D341Med (cell line): ENCODE results near the gene ENO2.
A peak's percentile ranks its signal among the peaks of the same experiment; 100 is the strongest.

Experiments used
- DNase-seq: peaks from one replicate; pipeline ENCODE4 v3.0.0; 2012; ENCODE audit warnings: low spot score

ENO2 gene

DNA sequence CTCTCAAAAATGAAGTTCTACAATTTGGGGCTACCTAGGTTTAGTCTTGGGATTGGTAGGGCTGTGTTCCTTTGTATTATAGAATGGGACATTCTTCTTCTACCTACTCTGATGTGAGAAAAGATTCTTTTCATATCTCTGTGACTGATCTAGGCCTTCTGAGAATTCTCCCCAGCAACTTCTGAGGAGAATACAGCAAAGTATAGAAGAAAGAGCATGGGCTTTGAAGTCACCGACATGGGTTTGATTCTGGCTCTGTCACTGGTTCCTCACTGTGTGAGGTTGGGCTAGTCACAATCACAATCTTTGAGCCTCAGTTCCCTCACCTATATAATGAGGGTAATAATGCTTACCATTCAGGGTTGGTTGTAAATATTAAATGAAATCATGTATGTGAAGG is 18.4 kb downstream of the ENO2 start:
- no peak for DNase-seq

- DNase-seq = no peak
Observed at GRCh38 chr12:6934110-6934509, 19.7 kb downstream of the ENO2 start.

GRCh38 chr12:6935371-6936193 is 21.2 kb downstream of the ENO2 start:
- DNase-seq = no peak

DNA sequence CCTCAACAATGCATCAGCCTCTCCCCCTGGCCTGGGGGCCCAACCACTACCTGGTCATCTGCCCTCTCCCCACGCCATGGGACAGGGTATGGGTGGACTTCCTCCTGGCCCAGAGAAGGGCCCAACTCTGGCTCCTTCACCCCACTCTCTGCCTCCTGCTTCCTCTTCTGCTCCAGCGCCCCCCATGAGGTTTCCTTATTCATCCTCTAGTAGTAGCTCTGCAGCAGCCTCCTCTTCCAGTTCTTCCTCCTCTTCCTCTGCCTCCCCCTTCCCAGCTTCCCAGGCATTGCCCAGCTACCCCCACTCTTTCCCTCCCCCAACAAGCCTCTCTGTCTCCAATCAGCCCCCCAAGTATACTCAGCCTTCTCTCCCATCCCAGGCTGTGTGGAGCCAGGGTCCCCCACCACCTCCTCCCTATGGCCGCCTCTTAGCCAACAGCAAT is 21.8 kb downstream of the ENO2 start:
- no peak for DNase-seq

- DNase-seq = no peak
Observed at GRCh38 chr12:6936636-6937480, 22.5 kb downstream of the ENO2 start.

GRCh38 chr12:6937481-6938352 is 23.3 kb downstream of the ENO2 start:
- peak; percentile 93 for DNase-seq

GRCh38 chr12:6938353-6939190 is 24.2 kb downstream of the ENO2 start:
- no peak for DNase-seq

DNA sequence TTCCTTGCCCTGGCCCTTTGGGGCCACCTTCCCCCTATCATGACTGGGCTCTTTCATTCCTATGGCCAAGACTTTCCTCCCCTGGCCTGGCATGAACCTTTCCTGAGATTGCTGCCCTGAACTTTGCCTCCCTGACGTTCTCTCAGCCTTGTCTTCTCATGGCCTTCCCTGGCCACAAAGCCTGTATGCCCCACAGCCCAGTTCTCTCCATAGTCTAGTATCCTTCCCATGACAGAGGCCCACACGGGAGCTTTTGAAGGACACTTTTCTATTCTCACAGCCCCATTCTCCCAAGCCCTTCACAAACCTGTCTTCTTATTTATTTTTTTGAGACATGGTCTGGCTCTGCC is 24.8 kb downstream of the ENO2 start:
- DNase-seq = no peak

DNA sequence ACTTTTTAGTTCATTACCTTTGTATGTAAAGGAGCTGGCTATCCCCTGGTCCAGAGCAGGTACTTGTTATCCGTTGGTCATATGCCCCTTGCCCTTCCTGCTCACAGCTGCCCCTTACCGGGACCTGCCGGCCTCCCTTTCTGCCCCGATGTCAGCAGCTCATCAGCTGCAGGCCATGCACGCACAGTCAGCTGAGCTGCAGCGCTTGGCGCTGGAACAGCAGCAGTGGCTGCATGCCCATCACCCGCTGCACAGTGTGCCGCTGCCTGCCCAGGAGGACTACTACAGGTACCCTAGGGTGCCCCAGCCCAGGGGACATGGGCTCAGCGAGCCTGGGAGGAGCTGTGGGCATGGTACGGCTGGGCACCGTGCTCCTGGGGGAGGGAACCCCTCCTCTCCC is 26.9 kb downstream of the ENO2 start:
- no peak for DNase-seq

DNA sequence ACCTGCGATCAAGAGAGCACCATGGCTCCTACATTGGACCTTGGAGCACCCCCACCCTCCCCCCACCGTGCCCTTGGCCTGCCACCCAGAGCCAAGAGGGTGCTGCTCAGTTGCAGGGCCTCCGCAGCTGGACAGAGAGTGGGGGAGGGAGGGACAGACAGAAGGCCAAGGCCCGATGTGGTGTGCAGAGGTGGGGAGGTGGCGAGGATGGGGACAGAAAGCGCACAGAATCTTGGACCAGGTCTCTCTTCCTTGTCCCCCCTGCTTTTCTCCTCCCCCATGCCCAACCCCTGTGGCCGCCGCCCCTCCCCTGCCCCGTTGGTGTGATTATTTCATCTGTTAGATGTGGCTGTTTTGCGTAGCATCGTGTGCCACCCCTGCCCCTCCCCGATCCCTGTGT is 27.4 kb downstream of the ENO2 start:
- DNase-seq = no peak

- DNase-seq = no peak
Observed at GRCh38 chr12:6942331-6942665, 27.9 kb downstream of the ENO2 start.

DNA sequence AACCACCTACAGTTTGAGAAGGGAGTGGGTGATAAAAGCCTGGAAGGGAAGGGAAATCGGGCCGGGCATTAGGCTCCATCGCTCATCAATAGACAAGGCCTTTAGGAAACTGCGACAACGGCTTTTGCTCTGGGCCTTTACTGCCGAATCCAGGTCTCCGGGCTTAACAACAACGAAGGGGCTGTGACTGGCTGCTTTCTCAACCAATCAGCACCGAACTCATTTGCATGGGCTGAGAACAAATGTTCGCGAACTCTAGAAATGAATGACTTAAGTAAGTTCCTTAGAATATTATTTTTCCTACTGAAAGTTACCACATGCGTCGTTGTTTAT is 29.0 kb downstream of the ENO2 start:
- DNase-seq = peak; percentile 89

- peak; percentile 86 for DNase-seq
Observed at GRCh38 chr12:6943722-6944380, 29.5 kb downstream of the ENO2 start, which contains the start of the genes C12orf57 and RNU7-1. Gene C12orf57 (plus strand): TSS chr12:6944022. CDS start chr12:6944122, 100 bp downstream. Gene RNU7-1 (plus strand): TSS chr12:6943816.

DNA sequence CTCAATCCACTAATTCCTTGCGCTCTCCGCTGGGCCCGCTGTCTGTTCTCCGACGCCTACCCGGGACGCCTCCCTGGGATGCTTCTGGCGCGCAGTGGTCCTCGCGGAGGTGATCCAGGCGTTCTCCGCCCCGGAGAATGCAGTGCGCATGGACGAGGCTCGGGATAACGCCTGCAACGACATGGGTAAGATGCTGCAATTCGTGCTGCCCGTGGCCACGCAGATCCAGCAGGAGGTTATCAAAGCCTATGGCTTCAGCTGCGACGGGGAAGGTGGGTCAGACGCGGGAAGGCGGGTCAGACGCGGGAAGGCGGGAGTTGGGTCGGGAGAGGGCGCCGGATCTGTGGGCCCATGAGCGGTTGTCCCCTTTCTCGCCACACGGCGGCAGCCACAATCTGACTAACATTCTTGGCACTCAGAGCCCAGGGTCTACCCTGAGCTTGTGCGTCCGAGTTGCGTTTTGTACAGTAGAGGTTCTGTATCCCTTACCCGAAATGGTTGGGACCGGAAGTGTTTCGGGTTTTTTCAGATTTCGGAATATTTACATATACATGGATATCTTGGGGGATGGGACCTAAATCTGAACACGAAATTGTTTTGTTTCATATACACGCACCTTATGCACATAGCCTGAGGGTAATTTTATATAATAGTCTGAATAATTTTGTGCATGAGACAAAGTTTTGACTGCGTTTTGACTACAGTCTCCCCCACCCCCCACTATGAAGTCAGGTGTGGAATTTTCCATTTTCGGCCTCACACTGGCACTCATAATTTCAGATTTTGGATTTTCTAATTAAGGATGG is 30.2 kb downstream of the ENO2 start:
- peak; percentile 85 for DNase-seq

DNA sequence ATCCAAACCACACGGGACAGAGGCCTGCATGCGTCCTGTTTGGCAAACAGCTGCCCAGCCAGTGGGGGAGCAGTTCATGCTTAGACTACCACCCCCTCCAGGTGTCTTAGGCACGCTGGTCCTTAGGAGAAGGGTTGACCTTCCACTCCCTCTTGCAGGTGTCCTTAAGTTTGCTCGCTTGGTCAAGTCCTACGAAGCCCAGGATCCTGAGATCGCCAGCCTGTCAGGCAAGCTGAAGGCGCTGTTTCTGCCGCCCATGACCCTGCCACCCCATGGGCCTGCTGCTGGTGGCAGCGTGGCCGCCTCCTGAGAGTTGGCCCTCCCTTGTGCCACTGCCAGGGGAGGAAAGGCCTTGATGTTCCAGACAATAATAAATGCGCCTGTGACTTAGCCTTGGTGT is 31.2 kb downstream of the ENO2 start:
- DNase-seq = no peak

- no peak for DNase-seq
Observed at GRCh38 chr12:6946033-6946919, 31.9 kb downstream of the ENO2 start.

GRCh38 chr12:6946920-6947374 is 32.6 kb downstream of the ENO2 start:
- DNase-seq = no peak

DNA sequence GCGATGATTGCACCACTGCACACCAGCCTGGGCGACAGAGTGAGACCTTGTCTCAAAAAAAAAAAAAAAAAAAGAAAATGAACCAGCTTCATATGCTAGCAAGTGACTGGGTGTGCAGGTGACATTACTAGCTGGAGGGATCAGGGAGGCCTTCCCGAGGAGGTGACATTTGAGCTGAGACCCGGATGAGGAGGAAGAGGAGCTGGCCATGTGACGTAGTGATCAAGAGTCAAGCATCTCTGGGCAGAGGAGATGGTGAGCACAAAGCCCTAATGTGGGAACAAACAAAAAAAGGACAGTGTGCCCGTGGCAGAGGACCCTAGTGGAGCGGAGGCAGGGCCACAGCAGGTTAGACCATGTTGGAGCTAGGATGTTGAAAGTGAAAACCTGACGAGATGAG is 33.2 kb downstream of the ENO2 start:
- no peak for DNase-seq
